ENCODE measurements around the gene STAMBP. TPM values are rescaled to one million over a fixed set of nuclear protein-coding genes. Genes with fewer than 3 reads are reported as not detected.

Gene STAMBP
- total and polyA plus RNA-seq, 8 donors, result 9.8 to 24.4 (median 13.2) TPM

GRCh38 chr2:73827018-73827417 lies 1.7 kb upstream of the STAMBP start:
- DNase-seq, result no peak
- WGBS, 2 donors, result 13 to 35% methylated on average over 2 of the region's 2 CpGs
- intact Hi-C loops (cut with DNase I), result loop anchor here in 1 of 3 donors (10.0 kb wide), 1 partner anchor 508 kb away; no protein-coding TSS in a partner anchor
- Histone ChIP-seq H3K27ac (no peak overlapping the region), H3K36me3 (no peaks in the 10 kb centered on the region), H3K4me3 (no peak overlapping the region), H3K4me1 (peaks cover 7 to 14% (median 14%) of the 10 kb centered on the region in 3 donors), H3K27me3 (no peaks in the 10 kb centered on the region), H3K9me3 (no peaks in the 10 kb centered on the region)
- no peak for TF ChIP-seq CTCF (IDR thresholded peaks at IDR 0.05)
- no peak for ATAC-seq
- no peak for FAIRE-seq

- FAIRE-seq (no peak), ATAC-seq (no peak), DNase-seq (no peak)
- no peak for TF ChIP-seq CTCF (IDR thresholded peaks at IDR 0.05)
- Histone ChIP-seq H3K9me3 (no peaks in the 10 kb centered on the region), H3K27ac (peak overlapping the region in 1 of 4 donors; percentile 77), H3K27me3 (no peaks in the 10 kb centered on the region), H3K36me3 (no peaks in the 10 kb centered on the region), H3K4me3 (peak overlapping the region in 2 of 4 donors; percentile 78 to 81), H3K4me1 (peaks cover 7 to 14% (median 14%) of the 10 kb centered on the region in 3 donors)
- intact Hi-C loops (cut with DNase I), result loop anchor here in 1 of 3 donors (10.0 kb wide), 1 partner anchor 507 kb away; no protein-coding TSS in a partner anchor
- 76 to 78% methylated on average over 9 of the region's 9 CpGs for WGBS, 2 donors
These were observed 937 bp upstream of the STAMBP start for GRCh38 chr2:73827660-73828388.

- no peak for ATAC-seq
- H3K9me3 ChIP-seq, result no peaks in the 10 kb centered on the region
- H3K4me3 ChIP-seq, result peak overlapping the region in 3 of 4 donors; percentile 78 to 88 (median 81)
- no peaks in the 10 kb centered on the region for H3K36me3 ChIP-seq
- H3K4me1 ChIP-seq, result peaks cover 7 to 14% (median 14%) of the 10 kb centered on the region in 3 donors
- 59 to 64% methylated on average over 4 of the region's 4 CpGs for WGBS, 2 donors
- intact Hi-C loops (cut with DNase I), result loop anchor here in 1 of 3 donors (10.0 kb wide), 1 partner anchor 506 kb away; no protein-coding TSS in a partner anchor
- DNase-seq, result no peak
- H3K27me3 ChIP-seq, result no peaks in the 10 kb centered on the region
- TF ChIP-seq CTCF (IDR thresholded peaks at IDR 0.05), result no peak
- H3K27ac ChIP-seq, result peak overlapping the region; percentile 73 to 85 (median 79)
- no peak for FAIRE-seq
These were observed 358 bp upstream of the STAMBP start for GRCh38 chr2:73828389-73828817.

GRCh38 chr2:73830871-73831401 lies 2.2 kb downstream of the STAMBP start:
- no peak for FAIRE-seq

More at GRCh38 chr2:73830871-73831401, 2.2 kb downstream of the STAMBP start:
- DNase-seq (no peak), ATAC-seq (no peak)
- no peak for TF ChIP-seq CTCF (IDR thresholded peaks at IDR 0.05)
- no peak overlapping the region for H3K27ac ChIP-seq
- 81 to 84% methylated on average over 11 of the region's 11 CpGs for WGBS, 2 donors
- H3K4me1 ChIP-seq, result peaks cover 7 to 14% (median 14%) of the 10 kb centered on the region in 3 donors
- no peaks in the 10 kb centered on the region for H3K9me3 ChIP-seq
- no peak overlapping the region for H3K4me3 ChIP-seq
- no peaks in the 10 kb centered on the region for H3K36me3 ChIP-seq
- intact Hi-C loops (cut with DNase I), result no loop called here
- H3K27me3 ChIP-seq, result no peaks in the 10 kb centered on the region

Data from pancreas (tissue), 10 donors.